CD4-positive, alpha-beta T cell (primary cell): Measurements from ENCODE around the gene MNS1. TPM values are rescaled to one million over a fixed set of nuclear protein-coding genes. Genes with fewer than 3 reads are reported as not detected.

ENCODE experiments used
- ATAC-seq: fragments of 200-7000 bp; cut with Tn5 transposase; one replicate; pipeline ENCODE4 v1.10.0; 2022; ENCODE audit warnings: mild to moderate bottlenecking; ENCODE audit not compliant: poor library complexity
- CTCF ChIA-PET: fragments of 350-600 bp; sonication (Branson Sonifier 250); formaldehyde crosslinking; loops from one replicate; lab custom pipeline; 2021; ENCODE audit warnings: antibody characterized with exemption, inconsistent platforms; lab: Charles Lee
- POLR2A ChIA-PET: fragments of 350-600 bp; sonication (Branson Sonifier 250); formaldehyde crosslinking; loops from one replicate; lab custom pipeline; 2021; ENCODE audit warnings: antibody characterized with exemption, inconsistent platforms; lab: Charles Lee
- DNase-seq, 14 experiments: peaks; one replicate each; pipeline ENCODE4 v3.0.0-alpha.2; 2013 to 2020; ENCODE audit warnings: mixed read lengths in 2 of 14
- H3K27ac ChIP-seq, 2 donors: one replicate each; pipeline versions ENCODE4 v1.5.1 to v1.7.0; 2013; ENCODE audit warnings: low read length in 2 of 2, low read depth in 1 of 2, mild to moderate bottlenecking in 1 of 2
- H3K27me3 ChIP-seq, 2 experiments: 1 replicate in 1 of 2; 2 replicates in 1 of 2; pipeline versions ENCODE4 v1.6.1 to v1.7.0; 2013; ENCODE audit warnings: low read length in 2 of 2, control low read depth in 1 of 2, mild to moderate bottlenecking in 1 of 2, moderate library complexity in 1 of 2; ENCODE audit not compliant: insufficient read depth in 2 of 2, control insufficient read depth in 1 of 2
- H3K36me3 ChIP-seq: one replicate; pipeline ENCODE4 v1.6.1; 2013; ENCODE audit warnings: low read length, control low read depth; ENCODE audit not compliant: insufficient read depth
- H3K4me1 ChIP-seq: one replicate; pipeline ENCODE4 v1.6.1; 2013; ENCODE audit warnings: low read length, control low read depth; ENCODE audit not compliant: insufficient read depth
- H3K4me3 ChIP-seq: one replicate; pipeline ENCODE4 v1.5.1; 2013; ENCODE audit warnings: mild to moderate bottlenecking, low read length, moderate library complexity
- H3K9me3 ChIP-seq, 2 experiments: 1 replicate in 1 of 2; 2 replicates in 1 of 2; pipeline versions ENCODE4 v1.6.1 to v1.7.0; 2013; ENCODE audit warnings: low read length in 2 of 2, mild to moderate bottlenecking in 2 of 2, control low read depth in 1 of 2, moderate library complexity in 1 of 2; ENCODE audit not compliant: control insufficient read depth in 1 of 2, insufficient read depth in 1 of 2
- H3K27ac Mint-ChIP-seq: one replicate; pipeline ENCODE4 v1.8.0; 2020; ENCODE audit warnings: mixed read lengths
- H3K27me3 Mint-ChIP-seq: one replicate; pipeline ENCODE4 v1.8.0; 2021; ENCODE audit warnings: mixed read lengths
- H3K36me3 Mint-ChIP-seq: one replicate; pipeline ENCODE4 v1.8.0; 2021; ENCODE audit warnings: low read depth, mixed read lengths
- H3K4me1 Mint-ChIP-seq: one replicate; pipeline ENCODE4 v1.8.0; 2021; ENCODE audit warnings: low read depth, mixed read lengths
- H3K4me3 Mint-ChIP-seq: one replicate; pipeline ENCODE4 v1.8.0; 2020; ENCODE audit warnings: mild to moderate bottlenecking, mixed read lengths
- H3K9me3 Mint-ChIP-seq: one replicate; pipeline ENCODE4 v1.8.0; 2020; ENCODE audit warnings: mixed read lengths
- CTCF ChIP-seq: fragments of 200-600 bp; IDR thresholded peaks from one replicate; pipeline ENCODE4 v1.8.0; 2022; ENCODE audit warnings: antibody characterized with exemption, mild to moderate bottlenecking
- intact Hi-C, 2 experiments: fragments of 100-400 bp; cut with DNase I in 1 of 2; cut with micrococcal nuclease in 1 of 2; formaldehyde crosslinking; loops; one replicate each; pipeline versions ENCODE4 v1.15.1 to v1.9.0; 2023 to 2025; cut with DNase I, micrococcal nuclease
- total RNA-seq, 174 experiments: library from RNA in 2 of 174; stranded (reverse) in 2 of 174; gene quantifications; one replicate each; pipeline ENCODE4 v1.2.3 and lab custom pipeline; 2021 to 2026

MNS1 gene
- total RNA-seq, 2 experiments from 2014 or later: 0.20 TPM; not detected in 1

GRCh38 chr15:56495053-56495452 lies 30.1 kb upstream of the MNS1 start:
- Mint-ChIP-seq H3K27me3 (peaks cover 11% of the 10 kb centered on the region), H3K4me3 (no peak overlapping the region), H3K4me1 (peaks cover 4% of the 10 kb centered on the region), H3K9me3 (no peaks in the 10 kb centered on the region), H3K27ac (no peak overlapping the region), H3K36me3 (no peaks in the 10 kb centered on the region)
- no peaks in the 10 kb centered on the region for H3K9me3 ChIP-seq
- no peaks in the 10 kb centered on the region for H3K4me1 ChIP-seq
- intact Hi-C loops: loop anchor here in 1 of 2 experiments (5.0 kb wide), 2 partner anchors 372 to 1032 kb away; no protein-coding TSS in a partner anchor
- no peak overlapping the region for H3K27ac ChIP-seq
- no peak overlapping the region for H3K4me3 ChIP-seq
- ChIA-PET CTCF (interaction anchor here (1.1 kb wide), 1 partner anchor 1032 kb away, joined by 3 read pairs; no protein-coding TSS in a partner anchor), POLR2A (no interaction called here)
- TF ChIP-seq CTCF: no peak
- no peaks in the 10 kb centered on the region for H3K36me3 ChIP-seq
- peaks cover 0 to 4% of the 10 kb centered on the region in 2 experiments for H3K27me3 ChIP-seq
- no peak for DNase-seq
- no peak for ATAC-seq

- Histone ChIP-seq H3K36me3 (no peaks in the 10 kb centered on the region), H3K27ac (no peak overlapping the region), H3K4me1 (no peaks in the 10 kb centered on the region), H3K27me3 (peaks cover 0 to 4% of the 10 kb centered on the region in 2 experiments), H3K4me3 (no peak overlapping the region), H3K9me3 (no peaks in the 10 kb centered on the region)
- no peak for ATAC-seq
- ChIA-PET POLR2A (interaction anchor here (1.1 kb wide), 1 partner anchor 232 kb away, joined by 3 read pairs; no protein-coding TSS in a partner anchor), CTCF (no interaction called here)
- Mint-ChIP-seq H3K4me3 (no peak overlapping the region), H3K27me3 (peaks cover 5% of the 10 kb centered on the region), H3K27ac (no peak overlapping the region), H3K36me3 (no peaks in the 10 kb centered on the region), H3K9me3 (no peaks in the 10 kb centered on the region), H3K4me1 (peaks cover 4% of the 10 kb centered on the region)
- no peak for TF ChIP-seq CTCF
- intact Hi-C loops: loop anchor here (5.0 kb wide), 2 partner anchors 719 to 1049 kb away; no protein-coding TSS in a partner anchor
- no peak for DNase-seq
These were observed 28.0 kb upstream of the MNS1 start for GRCh38 chr15:56492791-56493555.

- H3K27me3 Mint-ChIP-seq: peaks cover 5% of the 10 kb centered on the region
- no peak for DNase-seq
- Histone ChIP-seq H3K27ac (no peak overlapping the region), H3K4me3 (no peak overlapping the region), H3K9me3 (no peaks in the 10 kb centered on the region), H3K27me3 (peaks cover 0 to 6% of the 10 kb centered on the region in 2 experiments), H3K36me3 (no peaks in the 10 kb centered on the region), H3K4me1 (no peaks in the 10 kb centered on the region)
- no peak for TF ChIP-seq CTCF
- H3K36me3 Mint-ChIP-seq: no peaks in the 10 kb centered on the region
- no peak overlapping the region for H3K4me3 Mint-ChIP-seq
- intact Hi-C loops: loop anchor here (5.0 kb wide), 2 partner anchors 720 to 1050 kb away; no protein-coding TSS in a partner anchor
- CTCF ChIA-PET: no interaction called here
- no peak overlapping the region for H3K27ac Mint-ChIP-seq
- POLR2A ChIA-PET: no interaction called here
- peaks cover 4% of the 10 kb centered on the region for H3K4me1 Mint-ChIP-seq
- ATAC-seq: no peak
- H3K9me3 Mint-ChIP-seq: no peaks in the 10 kb centered on the region
These were observed 27.3 kb upstream of the MNS1 start for GRCh38 chr15:56492236-56492635.
